ENCODE results near the gene ATG16L2.
"Not testable (repeated sequence)": the region's sequence is repeated elsewhere in the genome, so short reads cannot be mapped to it uniquely, and the experiment has no call there.

ATG16L2 gene

DNA sequence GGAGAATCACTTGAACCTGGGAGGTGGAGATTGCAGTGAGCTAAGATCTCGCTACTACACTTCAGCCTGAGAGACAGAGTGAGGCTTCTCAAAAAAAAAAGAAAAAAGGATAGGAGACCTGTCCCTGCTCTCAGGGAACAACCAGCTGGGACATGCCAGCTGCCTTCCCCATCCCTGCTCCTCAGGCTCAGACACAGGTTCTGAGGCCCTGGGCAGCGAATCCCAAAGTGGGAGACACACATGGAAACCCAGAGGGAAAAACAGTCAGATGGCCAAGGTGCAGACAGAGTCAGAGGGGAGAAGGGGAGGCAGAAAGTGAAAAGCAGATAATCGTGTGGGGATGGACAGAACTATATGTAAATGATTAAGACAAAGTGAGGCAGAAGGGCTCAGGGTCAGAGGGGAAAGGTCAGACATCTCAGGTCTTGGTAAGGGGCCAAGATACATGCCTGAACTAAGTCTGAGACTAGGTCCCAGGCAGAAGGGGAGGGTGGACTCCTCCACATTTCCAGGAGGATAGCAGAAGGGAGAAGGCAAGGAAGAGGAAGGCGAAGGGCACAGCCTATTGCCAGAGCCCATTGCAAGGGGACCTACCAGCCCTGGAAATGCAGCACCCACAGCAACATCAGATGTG is 34.6 kb upstream of the ATG16L2 start:
- no peak for DNase-seq (ENCODE audit: low read depth, low spot score)

DNA sequence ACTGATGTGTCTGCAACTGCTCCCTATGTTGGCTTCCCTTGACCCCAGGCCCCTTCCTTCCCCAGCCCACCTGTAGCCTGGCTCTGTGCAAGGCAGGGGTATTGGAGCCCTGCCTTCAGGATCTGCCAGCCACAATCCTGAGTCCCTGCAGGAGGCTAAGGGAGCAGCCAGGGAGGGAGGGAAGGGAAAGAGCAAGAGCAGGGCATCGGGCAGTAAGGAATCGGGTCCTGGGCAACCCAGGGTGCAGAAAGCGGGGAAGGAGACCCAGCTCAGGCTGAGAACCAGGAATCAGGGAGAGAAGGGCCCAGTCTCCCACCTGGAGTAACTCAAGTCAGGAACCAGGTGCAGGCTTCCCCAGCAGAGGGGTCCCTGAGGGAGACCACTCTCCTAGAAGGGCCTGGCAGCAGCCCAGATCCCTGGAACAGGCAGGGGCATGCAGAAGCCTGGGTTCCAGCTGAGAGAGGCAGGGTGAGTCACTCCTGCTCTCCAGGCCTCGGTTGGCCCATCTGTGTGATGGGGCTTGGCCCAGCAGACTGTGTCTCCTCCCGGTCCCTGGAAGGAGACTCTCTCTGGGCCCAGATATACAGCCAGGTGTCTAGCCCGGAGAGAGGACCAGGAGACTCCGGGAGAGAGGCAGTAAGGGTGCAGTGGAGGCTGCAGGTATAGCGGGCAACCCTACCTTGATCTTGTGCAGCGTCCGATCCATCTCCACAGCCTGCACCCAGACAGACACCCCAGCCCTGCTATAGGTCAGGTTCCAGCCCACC is 33.7 kb upstream of the ATG16L2 start:
- no peak for DNase-seq (ENCODE audit: low read depth, low spot score)

DNA sequence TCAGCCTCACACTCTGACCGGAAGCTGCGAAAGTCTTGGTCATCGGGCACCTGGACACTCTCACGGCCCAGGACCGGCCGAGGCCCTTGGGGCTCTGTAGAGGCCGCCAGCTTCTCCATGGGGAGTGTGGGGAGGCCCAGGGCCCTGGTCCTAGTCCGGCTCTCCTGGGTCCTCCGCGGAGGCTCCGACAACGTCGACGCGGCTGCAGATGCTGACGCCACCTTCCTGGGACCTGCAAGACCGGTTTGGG is 33.2 kb upstream of the ATG16L2 start:
- no peak for DNase-seq (ENCODE audit: low read depth, low spot score)

DNA sequence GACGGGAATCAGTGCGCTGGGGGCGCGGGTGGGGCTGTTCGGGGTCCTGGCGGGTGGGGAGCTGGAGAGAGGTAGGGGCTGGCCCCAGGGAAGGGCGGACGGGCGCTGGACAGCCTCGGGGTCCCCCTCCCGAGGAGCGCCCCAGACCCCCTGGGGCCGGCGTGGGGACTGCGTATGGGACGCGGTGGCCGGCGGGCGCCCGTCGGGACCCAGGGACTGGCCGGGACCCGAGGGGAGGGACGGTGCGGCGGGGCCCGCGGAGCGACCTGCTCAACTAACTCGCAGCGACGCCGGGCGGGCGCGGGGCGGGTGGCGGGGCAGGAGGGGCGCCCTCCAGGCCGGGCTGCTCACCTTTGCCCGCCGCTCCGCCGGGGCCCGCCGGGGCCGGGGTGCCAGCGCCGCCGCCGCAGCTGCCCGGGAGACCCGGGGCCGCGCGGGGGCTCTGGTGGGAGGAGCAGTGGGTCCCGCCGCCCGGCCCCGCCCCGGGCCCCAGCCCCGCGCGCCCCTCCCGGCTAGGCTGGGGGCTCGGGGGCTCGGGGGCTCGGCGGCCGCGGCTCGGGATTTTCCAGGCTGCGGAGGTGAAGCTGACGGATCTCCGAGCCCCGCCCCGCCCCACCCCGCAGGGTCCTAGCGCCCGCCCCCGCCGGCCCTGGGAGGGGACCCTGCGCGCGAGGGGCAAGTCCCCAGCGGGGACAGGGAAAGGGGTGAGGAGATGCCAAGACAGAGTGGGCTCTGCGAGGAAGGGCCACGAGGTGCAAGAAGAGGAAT is 32.7 kb upstream of the ATG16L2 start:
- no peak for DNase-seq (ENCODE audit: low read depth, low spot score)

DNA sequence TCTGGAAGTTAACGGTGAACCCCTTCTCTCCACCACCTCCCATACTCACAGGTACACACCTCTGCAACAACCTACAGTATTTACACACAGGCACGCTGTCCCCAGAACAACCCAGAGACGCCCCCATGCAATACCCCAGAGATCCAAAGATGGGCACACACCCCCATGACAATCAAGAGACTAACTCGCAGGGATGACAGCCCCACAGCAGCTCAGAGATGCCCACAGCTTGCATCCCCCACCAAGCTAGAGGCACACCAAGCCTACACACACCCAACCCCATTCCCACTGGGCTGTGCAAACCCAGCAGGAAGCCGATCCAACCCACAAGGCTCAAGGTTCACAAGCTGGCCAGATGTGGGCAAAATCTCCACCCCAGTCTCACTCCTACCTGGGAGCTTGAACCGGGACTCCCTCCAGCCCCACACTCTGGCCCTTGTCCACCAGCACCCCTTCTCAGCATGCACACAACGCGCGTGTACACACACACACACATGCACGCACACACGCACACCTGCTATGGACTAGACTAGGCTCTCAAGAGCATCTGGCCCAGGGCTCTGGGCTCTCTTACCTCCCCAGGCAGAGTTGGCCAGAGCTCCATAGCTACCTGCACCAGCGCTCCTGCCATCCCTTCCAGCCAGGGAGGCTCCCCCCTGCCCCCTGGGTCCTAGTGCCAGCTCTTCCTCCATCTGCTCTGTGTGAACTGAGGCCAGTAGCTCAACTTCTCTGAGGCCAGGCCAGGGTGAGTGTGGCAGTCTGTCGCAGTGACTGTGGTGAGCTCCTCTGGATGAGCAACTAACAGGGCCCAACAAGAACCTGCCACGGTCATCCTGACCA is 31.9 kb upstream of the ATG16L2 start:
- DNase-seq (ENCODE audit: low read depth, low spot score) = no peak

DNA sequence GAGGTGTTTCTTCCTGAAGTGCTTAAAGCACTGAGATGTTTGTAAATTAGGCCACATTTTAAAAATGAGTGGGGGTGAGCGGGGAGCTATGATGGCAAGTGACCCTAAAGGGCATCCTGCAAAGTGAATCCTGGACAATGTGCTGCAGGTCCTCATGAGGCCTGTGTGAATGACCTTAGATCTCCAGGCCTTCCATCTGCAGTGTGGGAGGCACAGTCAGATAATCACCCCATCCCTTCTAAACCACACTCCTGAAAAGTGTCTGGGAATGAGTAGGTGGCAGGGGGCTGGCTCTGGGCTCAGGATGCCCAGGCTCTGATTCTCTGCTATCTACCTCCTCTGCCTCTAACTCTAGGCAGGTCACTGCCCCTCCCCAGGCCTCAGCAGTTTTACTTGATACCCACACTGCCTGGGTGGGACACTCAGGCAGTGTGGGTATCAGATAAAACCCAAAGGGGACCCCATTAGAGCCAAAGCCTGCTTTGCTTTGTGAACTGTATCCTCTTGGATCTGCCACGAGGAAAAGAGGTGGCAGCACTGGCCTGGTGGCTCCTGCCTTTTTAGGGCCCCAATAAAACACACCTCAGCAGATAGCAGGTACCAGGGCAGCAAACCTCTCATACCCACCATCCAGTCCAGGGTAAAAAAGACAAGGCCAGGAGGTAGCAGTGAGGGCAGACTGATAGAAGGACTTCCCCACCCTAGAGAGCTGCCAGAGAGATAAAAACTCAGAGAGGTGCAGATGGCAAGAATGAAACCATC is 30.9 kb upstream of the ATG16L2 start:
- DNase-seq (ENCODE audit: low read depth, low spot score) = no peak

DNA sequence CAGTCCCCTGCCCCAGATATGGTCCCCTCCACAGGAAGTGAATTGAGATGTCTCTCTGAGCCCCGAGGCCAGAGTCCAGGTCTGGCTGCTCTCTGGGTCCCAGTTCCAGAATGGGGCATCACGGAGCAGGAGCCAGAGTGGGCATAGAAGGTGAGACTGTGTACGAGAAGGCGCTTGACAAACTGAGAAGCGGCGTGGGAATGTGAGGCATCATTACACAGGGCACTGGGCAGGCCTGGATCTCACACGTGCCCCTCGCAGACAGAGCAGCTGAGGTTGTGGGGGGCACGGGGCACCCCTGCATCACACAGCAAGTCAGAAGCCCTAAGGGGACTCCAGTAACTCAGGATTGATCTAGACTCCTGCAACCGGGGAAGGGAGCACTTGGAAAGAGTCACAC is 29.5 kb upstream of the ATG16L2 start:
- DNase-seq (ENCODE audit: low read depth, low spot score) = no peak

DNA sequence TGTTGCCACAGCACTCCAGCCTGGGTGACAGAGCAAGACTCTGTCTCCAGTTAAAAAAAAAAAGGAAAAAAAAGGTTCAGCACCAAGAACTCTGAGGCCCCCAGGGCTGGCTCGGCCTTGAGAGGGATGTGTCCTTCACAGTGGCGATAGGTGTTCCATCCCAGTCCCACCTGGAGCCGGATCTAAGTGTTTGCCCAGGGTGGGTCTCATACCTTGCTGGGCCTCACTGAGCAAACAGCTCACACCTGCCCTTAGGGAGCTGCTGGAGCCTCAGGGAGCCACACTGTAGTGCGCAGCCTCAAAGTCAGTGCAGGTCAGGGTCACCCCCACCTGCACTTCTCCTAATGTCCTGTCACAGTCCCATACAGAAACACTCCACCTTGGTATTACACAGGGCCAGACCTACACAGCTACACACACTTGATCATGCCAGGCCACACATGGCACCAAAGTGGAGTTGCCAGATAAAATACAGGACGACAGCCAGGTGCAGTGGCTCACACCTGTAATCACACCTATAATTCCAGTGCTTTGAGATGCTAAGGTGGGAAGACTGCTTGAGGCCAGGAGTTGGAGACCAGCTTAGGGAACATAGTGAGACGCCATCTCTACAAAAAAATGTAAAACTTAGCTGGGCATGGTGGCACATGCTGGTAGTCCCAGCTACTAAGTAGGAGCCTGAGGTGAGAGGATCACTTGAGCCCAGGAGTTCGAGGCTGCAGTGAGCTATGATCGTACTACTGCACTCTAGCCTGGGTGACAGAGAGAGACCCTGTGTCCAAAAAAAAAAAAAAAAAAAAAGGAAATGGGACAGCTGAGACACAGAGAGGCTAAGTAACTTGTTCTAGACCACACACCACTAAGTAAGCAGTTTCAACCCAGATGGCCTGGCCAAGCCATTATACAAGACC is 27.7 kb upstream of the ATG16L2 start:
- DNase-seq (ENCODE audit: low read depth, low spot score) = no peak

DNA sequence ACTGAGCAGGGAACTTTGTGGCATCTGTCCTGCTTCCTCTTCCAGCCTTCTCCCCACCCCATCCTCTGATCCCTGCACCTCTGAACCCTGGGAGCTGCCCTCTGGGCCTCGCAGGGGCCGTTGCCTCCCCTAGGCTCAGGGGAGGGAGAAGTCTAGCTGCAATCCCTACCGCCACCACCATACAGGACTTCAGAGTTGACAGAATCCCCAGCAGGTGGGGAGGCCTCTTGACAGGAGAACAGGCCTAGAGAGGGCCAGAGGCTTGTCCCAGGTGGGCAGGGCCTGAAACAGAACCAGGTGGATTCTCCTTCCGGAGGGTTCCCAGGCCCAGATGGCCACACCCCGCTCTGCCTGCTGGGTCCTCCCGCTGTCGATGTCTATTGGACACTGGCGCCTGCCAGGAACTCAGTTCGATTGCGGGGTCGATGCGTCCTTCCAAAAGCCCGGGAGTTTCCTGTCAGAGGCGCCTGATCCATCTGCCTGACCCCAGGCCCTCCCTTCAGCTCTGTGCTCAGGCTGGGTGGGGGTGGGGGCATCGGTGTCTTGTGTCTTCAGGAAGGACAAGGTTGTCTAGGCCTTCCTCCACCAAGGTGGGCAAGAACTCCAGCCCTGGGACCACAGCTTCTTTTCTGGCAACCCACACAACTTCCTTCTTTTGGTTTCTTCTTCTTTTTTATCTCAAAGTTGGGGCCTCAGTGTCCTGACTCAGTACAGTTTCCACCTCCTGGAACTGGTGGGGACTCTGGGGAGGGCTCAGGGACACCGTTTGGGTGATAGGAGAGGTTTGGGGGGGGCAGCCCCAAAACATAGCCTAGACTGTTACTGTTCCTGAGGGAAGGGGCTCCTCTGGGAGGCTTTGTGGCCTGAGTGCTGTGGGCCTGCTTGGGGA is 26.8 kb upstream of the ATG16L2 start:
- DNase-seq (ENCODE audit: low read depth, low spot score) = no peak

DNA sequence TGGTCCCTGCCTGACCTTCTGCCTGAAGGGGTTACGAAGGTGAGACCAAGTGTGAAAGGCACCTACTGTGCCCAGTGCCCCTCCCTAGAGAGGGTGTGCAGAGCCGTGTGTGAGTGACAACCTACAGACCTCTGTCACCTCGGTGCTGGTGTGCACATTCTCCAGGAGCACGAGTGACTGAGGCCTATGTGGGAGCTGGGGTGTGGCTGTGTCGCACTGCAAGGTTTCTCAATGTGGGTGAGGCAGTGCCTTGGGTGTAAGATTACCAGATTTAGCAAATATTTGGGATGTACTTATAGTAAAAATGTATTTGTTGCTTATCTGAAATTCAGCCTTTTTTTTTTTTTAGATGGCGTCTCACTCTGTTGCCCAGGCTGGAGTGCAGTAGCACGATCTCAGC is 26.0 kb upstream of the ATG16L2 start:
- no peak for DNase-seq (ENCODE audit: low read depth, low spot score)

DNA sequence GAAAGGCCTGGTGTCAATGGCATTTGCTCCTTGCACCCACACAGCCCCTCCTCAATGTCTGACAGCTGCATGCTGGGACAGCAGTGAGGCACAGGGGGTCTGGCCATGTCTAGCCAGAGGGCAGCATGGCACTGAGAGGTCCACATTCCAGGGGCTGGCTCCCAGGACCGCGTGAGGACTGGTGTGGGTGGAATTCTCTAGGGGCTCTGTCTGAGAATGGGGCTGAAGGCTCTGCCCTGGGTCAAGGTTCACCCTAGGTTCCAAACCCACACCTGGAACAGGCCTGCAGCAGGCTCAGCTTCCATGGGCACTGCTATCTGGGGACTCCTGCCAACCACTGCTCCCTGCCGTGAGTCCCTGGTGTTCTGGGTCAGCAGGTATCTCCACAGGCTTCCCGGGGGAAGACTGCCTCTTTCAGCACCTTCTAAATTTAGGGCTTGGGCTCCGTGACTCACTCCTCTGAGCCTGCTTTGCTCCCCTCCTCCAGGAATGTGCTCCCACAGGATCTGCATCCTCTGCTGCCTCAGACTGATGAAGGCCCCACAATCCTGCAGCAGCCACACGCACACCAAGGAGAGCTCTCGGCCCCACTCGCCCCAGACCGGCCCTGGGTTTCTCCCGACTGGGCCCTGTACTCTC is 24.6 kb upstream of the ATG16L2 start:
- no peak for DNase-seq (ENCODE audit: low read depth, low spot score)

DNA sequence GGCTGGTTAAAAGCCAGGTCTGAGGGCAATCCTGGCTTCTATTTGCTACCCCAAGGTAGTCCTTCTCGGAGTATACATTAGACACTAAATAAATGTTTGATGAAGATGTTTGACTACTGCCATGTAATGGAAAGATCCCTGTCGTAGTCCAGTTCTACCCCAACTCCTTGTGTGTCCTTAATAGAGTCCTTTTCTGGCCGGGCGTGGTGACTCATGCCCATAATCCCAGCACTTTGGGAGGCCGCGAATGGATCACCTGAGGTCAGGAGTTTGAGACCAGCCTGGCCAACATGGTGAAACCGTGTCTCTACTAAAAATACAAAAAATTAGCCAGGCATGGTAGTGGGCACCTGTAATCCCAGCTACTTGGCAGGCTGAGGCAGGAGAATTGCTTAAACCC is 23.0 kb upstream of the ATG16L2 start:
- not testable (repeated sequence) for DNase-seq (ENCODE audit: low read depth, low spot score)

DNA sequence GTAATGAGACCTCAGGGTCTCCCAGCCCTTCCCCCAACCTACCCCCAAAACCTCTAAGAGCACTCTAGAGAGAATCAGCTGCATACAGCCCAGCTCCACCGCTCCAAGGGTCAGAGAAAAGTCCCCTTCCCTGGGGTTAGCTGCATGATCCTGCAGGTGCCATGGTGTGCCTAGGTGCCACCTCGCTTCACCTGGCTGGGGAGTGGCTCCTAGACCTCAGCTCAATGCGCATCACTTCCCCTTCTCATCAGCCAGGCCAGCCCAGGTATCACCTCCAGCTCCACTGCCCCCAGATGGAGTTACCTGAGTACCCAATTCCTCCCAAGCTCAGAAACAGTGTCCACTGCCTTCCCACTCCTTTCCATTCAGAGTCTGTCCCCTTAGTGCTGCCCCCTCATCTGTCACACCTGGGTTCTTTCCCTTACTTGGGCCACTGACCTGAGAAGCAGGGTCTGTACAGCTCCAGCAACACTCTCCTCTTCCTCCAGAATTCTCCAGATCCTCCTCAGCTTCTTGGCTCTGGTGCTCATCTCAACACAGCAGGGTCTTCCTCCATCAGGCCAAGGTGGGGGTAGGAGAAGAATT is 21.7 kb upstream of the ATG16L2 start:
- DNase-seq (ENCODE audit: low read depth, low spot score) = no peak

DNA sequence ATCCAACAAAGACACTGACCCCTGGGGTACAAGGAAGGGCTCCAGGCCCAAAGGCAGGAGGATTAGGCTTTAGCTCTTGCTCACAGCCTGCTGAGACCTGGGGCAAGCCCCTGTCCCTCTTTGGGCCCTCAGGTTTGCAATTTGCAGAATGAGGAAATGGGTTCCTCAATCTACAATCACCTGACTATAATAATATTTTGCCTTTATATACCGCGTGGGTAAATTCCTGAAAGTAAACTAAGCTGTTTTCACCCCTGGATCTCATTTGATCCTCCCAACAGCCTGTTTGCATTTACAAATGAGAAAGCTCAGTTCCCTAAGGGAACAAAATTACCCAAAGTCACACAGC is 21.2 kb upstream of the ATG16L2 start:
- DNase-seq (ENCODE audit: low read depth, low spot score) = no peak

DNA sequence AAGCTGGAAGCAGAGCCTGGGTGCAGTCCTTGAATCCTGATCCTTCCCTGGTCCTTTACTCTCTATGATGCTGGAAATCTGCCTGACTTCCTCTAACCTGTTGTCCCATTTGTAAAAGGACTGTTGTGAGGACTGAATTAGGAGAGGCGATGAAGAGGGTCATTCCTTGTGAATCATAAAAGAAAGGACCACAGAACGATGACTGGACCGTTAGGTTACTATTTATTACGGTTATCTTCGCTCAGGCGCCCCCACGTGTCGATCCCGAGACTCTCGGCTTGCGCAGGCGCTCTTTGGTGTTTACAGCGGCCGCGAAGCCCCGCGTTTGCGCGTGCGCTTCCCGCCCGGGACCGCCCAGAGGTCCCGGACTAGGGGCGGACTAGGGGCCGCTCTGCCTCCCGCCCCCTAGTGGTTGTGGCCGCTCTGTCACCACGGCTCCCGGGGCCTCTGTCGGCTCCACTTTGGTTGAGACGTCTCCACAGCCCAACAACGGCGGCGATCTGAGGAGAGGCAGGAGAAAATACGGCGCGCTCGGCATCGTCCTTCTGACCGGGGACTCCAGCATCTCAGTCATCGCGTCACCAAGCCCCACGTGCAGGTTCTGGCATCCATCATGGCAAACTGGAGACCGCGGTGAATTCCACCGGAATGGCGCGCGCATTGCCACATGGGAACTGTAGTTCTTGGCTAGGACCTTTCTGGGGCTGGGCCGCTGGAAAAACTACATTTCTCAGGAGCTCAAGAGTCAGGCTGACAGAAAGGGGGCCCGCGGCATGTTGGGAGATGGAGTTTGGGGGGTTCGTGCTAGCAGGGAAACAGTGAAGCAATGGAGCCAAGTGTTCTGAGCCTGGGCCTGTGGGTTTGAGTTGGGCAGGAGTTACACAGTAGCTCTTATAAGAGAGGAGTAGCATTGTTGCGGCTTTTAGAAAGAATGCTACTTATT is 20.5 kb upstream of the ATG16L2 start, which contains the start of gene STARD10:
Gene STARD10, minus strand, starts transcription at position 623 of the 943 bp plus-strand sequence. CDS start 12,866 bp downstream, outside the sequence.
- DNase-seq (ENCODE audit: low read depth, low spot score) = peak; percentile 91

DNA sequence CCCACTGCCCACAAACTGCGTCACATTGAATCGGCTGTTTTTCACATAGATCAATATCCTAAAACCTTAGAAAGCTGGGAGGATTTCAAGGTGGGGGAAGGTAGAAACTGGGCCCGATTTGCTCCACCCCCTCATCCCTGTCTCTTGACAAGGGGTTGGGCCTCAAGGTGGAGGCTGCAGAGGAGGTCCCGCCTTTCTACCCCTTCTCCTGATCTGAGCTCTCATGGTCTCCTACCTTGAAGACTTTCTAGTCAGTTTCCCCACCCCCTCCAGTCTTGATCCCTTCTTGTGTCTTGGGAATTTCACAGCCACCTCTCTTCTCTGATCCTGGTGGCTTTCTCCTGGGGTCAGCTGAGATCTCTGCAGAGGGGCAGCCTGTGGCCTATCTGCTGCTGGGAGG is 15.8 kb upstream of the ATG16L2 start:
- no peak for DNase-seq (ENCODE audit: low read depth, low spot score)

DNA sequence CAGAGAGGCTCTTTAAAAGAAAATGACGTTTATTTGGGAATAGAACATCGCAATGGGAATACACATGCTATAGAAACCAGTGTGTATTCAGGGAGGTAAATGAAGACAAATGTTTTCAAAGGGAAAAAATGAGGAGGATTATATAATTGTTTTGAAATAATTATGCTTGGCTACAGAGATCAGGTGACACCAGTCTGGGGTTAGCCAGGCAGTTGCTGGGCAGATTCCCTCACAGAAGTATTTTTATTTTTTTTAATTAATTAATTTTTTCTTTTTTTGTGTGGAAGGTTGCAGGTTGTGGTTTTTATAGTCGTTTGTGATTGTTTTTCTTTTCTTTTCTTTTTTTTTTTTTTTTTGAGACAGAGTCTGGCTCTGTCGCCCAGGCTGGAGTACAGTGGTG is 14.8 kb upstream of the ATG16L2 start:
- no peak for DNase-seq (ENCODE audit: low read depth, low spot score)
